NCI-H2107 treated with DMSO at 0.1 percent for 48 hours (cell line): Measurements from ENCODE around the gene UBE2S.
"Not testable (repeated sequence)": the region's sequence is repeated elsewhere in the genome, so short reads cannot be mapped to it uniquely, and the experiment has no call there.

ENCODE experiments used
- DNase-seq: peaks from one replicate; lab custom pipeline; 2025; ENCODE audit not compliant: unreplicated experiment; lab: John Stamatoyannopoulos, UW

Gene UBE2S

DNA sequence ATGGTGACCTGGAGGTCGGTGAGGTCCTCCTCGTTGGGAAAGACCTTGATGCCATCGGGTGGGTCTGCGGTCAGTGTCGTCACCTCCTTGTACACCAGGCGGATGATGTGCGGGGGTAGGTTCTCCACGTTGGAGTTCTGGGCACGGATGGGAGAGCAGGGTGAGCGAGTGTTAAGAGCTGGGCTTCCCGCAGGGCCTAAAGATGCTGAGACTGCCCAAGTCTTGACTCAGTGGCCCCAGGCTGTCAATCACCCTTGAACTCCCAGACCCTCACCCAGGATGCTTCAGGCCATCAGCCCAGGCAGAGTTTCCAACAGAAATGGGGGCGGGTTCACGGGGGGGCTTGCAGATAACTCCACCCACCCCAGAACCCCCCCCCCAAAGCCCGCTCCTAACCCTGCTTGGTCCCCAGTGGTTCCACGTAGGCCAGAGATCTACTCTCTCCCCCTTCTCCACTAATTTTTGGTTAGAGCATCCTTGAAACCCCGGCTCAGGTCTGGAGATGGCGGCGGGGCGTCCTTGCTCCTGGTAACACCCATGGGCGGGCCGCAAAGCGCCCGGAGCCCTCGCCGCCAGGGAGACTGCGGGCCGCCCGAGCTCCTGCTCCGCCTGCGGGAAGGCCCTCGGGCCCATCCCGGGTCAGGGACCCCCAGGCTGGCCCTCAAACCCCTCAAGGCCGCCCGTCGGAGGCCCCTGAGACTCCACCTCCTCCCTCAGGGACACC is 600 bp downstream of the UBE2S start:
- DNase-seq, result no peak

DNA sequence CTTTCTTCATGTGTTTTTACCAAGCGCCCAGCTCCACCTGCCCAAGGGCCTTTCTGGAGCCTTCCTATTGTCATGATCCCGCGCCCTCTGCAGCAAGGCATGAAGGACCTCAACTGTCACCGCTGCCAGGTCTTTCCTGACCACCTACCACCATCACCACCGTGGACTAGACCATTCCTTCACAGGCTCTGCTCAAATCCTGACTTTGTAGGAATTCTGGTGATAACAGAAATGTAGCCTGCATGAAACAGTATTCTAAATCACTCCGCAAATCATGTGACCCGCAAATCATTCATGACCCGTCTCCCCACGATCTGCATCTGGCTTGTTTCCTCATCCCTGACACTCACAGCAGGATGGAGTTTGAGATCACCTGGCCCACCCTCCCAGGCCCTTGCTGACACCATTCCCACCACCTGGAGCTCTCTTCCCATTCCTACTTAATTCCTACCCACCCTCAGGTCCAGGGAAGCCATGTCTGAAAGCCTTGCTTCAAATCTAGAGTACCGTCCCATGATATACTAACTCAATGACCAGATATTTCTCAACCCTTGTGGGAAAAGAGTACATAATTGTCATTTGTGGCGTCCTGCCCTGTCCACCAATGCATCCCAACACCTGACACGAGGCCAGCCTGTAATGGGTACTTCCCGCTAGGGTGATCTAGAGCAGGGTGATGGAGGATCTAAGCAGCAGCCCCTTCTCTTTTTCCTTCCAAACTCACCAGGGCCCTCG is 1.3 kb downstream of the UBE2S start:
- no peak for DNase-seq

- DNase-seq, result no peak
Measured at GRCh38 chr19:55405638-55406037, 1.9 kb downstream of the UBE2S start.

GRCh38 chr19:55402509-55402908 is 5.1 kb downstream of the UBE2S start:
- DNase-seq, result no peak

DNA sequence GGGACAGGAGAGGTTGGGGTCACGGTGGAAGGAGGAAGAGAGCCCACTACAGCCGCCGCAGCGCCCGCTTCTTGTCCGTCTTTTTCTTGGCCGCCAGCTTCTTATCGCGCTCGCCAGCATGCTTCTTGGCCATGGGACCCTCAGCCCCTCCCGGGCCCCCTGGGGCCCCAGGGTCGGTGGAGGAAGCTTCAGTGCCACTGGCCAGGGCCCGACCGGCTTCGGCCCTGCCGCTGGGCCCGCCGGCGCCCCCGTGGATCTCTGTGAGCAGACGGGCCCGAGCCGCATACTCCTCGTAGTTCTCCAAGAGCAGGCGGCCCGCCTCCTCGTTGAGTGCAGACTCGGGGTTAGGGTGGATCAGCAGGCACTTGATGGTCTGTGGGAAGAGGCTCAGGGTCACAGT is 6.2 kb downstream of the UBE2S start:
- not testable (repeated sequence) for DNase-seq

- no peak for DNase-seq
Measured at GRCh38 chr19:55400281-55401087, 7.1 kb downstream of the UBE2S start.

- DNase-seq, result no peak
Measured at GRCh38 chr19:55398200-55398925, 9.2 kb downstream of the UBE2S start.

- no peak for DNase-seq
Measured at GRCh38 chr19:55392820-55393761, 14.5 kb downstream of the UBE2S start.

GRCh38 chr19:55391702-55392615 is 15.6 kb downstream of the UBE2S start:
- DNase-seq, result no peak

GRCh38 chr19:55391191-55391670 is 16.4 kb downstream of the UBE2S start:
- no peak for DNase-seq

DNA sequence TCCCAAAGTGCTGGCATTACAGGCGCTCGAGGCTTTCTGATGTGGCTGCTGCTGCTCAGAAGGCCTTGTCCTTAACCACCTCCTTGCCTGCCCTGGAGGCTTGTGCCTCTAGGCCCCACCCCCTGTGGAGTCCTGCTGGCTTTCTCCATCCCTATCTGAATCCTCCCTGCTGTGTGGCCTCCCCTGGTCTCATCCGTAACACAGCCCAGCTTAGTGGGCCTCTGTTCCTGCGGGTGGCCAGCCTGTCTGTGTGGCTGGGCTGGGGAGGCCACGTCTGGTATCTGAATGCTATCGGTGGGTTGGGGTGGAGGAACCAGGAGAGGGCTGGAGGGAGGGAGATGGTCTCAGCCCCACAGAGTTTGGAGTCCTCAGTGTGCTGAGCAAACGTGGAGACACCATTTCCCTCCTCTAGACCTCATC is 17.1 kb downstream of the UBE2S start:
- DNase-seq, result no peak

DNA sequence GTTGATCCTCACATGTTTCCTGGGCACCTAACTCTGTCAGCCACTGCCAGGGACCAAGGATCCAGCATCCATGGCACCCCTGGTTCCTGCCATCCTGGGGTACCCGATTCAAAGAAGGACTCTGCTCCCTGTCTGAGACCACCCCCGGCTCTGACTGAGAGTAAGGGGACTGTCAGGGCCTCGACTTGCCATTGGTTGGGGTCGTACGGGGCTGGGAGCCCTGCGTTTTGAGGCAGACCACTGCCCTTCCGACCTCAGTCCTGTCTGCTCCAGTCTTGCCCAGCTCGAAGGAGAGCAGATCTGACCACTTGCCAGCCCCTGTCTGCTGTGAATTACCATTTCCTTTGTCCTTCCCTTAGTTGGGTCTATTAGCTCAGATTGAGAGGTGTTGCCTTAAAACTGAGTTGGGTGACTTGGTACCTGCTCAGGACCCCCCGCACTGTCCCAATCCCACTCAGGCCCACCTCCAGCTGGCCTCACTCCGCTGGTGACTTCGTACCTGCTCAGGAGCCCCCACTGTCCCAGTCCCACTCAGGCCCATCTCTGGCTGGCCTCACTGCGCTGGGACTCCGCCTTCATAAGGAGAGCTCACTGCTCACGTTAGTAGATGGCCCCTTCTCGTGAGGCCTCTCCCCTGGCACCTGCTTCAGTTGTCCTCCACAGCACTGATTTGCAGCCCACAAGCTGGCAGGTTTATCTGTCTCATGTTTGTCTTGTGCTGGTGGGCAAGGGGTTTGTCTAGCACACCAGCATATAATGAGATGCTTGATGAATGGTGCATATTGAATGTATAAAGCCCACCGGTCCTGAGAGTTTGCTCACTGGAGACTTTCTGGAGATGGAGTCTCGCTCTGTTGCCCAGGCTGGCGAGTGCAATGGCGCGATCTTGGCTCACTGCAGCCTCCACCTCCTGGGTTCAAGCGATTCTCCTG is 17.9 kb downstream of the UBE2S start:
- no peak for DNase-seq

DNA sequence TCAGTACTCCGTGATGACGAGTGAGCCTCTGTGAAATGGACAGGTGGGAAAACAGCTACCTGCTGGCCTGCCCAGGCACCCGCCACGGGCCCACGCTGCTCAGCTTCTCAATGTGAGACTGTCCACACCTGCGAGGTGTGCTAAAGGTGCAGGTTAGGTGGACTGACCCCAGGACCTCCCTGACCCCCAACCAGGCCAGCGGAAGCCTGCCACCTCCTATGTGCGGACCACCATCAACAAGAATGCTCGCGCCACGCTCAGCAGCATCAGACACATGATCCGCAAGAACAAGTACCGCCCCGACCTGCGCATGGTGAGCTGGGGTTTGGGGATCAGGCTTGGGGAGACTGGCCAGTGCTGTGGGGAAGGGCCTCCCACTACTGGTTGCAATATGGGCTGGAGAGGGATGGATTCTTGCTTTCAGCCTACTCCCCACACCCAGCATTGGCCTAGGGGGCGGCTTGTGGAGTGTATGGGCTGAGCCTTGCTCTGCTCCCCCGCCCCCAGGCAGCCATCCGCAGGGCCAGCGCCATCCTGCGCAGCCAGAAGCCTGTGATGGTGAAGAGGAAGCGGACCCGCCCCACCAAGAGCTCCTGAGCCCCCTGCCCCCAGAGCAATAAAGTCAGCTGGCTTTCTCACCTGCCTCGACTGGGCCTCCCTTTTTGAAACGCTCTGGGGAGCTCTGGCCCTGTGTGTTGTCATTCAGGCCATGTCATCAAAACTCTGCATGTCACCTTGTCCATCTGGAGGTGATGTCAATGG is 19.7 kb downstream of the UBE2S start:
- no peak for DNase-seq

DNA sequence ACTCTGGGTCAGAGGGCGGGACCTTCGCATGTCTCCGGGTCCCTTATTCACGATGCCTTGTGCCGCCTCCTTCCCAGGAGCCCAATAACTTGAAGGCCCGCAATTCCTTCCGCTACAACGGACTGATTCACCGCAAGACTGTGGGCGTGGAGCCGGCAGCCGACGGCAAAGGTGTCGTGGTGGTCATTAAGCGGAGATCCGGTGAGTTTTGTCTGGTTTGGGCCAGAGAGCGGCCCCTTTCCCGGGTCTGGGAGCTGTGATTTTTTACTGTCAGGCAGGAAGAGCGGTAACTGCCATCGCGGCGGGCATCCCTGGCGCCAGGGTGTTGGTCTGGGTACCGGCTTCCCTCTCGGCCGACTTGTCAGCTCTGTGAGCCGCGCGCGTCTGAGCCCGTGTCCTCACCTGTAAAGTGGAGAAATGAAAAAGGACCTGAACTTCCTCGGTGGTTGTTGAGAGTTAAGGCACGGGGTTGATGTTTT is 21.1 kb downstream of the UBE2S start:
- no peak for DNase-seq

- peak; percentile 96 for DNase-seq
Measured at GRCh38 chr19:55385724-55386492, 21.7 kb downstream of the UBE2S start, which contains the start of gene RPL28. Gene RPL28 (plus strand): TSS chr19:55385932. CDS start chr19:55386358, 426 bp downstream.
